ENCODE measurements around the gene LEFTY2.
"Not testable (repeated sequence)": the region's sequence is repeated elsewhere in the genome, so short reads cannot be mapped to it uniquely, and the experiment has no call there.

LEFTY2 gene

DNA sequence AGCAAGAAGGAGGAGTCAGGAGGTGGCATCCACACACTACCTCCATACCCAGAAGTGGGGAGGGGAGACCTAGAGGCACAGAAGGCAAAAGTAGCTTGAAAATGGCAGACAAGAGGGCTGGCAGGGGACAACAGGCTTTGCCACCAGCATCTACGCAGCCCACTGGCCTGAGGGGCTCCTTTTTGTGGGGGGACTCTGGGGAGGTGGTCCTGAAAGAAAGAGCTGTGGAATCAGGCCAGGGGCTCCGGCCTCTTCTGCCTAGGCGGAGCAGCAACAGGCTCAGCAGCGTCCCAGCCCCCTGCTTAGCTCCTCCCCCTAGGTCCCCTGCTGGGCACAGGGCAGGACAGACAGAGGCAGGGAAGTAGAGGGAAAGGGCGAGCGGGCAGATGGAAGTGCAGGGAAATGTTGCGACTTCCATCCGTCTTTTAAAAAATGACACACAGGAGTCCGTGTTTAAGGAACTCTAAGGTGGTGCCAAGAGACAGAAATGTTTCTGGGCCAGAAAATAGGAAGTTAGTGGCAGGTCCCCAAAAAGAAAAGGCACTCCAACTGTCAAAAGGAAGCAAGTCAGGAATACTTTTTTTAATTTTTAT, 10.0 kb upstream of the LEFTY2 start:
- no peak for DNase-seq

DNA sequence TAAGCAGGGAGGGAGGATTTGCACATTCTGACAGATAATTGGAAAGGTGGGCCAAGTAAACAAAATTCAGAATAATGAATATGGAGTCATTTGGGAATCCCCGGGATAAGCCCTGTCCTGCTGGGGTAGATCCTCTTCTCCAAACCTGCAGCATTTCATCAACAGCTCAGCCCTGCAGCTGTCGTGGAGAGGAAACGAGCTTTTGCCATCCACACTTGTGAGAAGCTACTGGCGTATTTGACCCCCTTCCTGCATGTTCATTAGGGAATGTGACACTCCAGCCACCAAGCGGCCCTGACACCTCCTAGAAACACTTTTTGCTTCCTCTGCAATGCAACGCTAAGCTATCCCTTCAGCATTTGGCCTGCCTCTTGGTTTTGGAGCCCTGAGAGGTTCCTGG, 8.0 kb upstream of the LEFTY2 start:
- no peak for DNase-seq

DNA sequence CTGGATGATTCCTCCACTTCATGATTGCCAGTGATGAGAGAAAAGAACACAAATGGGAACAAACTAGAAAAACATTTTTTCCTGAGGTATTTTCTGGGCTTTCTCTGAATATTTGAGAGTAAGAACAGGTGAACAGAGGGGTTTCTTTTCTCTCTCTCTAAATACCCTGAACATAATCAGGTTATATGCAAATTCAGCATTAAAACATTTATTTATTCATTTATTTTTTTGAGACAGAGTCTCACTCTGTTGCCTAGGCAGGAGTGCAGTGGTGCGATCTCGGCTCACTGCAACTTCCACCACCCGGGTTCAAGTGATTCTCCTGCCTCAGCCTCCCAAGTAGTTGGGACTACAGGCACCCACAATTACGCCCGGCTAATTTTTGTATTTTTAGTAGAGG, 5.8 kb upstream of the LEFTY2 start:
- no peak for DNase-seq

- DNase-seq = no peak
Observed at GRCh38 chr1:225946082-225946620, 5.1 kb upstream of the LEFTY2 start.

GRCh38 chr1:225945564-225945963, 4.5 kb upstream of the LEFTY2 start:
- no peak for DNase-seq

DNA sequence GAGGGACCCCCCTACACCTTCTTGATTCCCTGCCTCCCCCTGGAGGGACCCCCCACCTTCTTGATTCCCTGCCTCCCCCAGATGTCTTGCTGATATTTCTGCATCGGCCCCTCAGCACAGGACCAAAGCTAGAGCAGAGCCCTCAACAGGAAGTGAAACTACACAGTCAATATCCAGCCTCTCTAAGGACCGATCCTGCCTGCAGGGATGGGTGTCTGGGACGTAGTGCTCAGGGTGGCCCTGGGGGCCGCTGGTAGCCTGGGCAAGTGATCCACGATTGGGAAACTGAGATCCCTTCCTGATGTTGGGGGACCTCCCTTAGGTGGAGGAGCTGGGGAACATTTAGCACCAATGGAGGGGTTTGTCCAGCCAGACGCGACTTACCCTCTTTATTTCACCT, 3.9 kb upstream of the LEFTY2 start:
- no peak for DNase-seq

DNA sequence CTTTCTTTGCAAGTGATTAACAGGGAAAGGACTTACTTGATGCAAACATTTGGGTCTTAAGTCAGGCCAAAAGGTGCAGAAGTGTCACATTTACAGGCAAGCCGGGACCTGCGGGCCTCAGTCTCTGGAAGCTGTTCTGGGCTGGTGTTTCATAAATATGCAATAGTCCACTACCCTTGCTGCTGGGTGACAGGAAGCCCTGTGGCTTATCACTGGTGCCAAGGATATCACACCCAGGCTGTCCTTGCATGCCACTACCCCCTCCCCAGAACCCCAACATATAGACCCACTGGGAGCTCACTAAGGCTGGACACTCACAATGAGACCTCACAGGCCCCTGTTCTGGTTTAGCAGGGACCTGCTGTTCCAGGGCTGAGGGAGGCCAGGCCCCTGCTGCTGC, 3.4 kb upstream of the LEFTY2 start:
- DNase-seq = no peak

DNA sequence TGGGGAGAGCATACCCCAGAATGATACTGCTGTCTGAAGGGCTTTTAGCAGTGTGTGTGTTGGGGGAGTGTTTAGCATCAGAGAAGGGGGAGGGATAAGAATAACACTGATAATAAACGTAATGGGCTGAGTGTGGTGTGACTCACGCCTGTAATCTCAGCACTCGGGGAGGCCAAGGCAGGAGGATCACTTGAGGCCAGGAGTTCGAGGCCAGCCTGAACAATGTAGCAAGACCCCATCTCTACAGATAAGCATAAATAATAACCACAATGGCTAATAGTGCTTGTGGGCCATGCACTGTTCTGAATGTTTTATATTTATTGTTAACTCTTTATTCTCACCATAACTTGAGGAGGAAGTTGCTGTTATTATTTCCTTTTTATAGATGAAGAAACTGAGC, 2.6 kb upstream of the LEFTY2 start:
- DNase-seq = no peak

DNA sequence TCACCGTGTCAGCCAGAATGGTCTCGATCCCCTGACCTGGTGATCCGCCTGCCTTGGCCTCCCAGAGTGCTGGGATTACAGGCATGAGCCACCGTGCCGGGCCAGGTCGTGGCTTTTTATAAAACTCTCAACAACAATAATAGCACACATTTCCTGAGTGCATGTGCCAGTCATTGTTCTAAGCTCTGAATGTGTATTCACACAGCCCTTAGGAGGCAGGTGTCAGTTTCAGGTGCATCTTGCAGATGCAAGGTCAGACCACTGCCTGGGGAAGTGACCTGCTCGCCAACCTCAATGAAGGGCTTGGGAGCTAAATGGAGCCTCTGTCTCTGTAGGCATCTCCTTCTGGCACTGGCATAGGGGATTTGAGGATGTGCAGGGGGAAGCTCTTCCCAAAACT, 1.6 kb upstream of the LEFTY2 start:
- no peak for DNase-seq

- DNase-seq = no peak
Observed at GRCh38 chr1:225941942-225942222, 862 bp upstream of the LEFTY2 start.

DNA sequence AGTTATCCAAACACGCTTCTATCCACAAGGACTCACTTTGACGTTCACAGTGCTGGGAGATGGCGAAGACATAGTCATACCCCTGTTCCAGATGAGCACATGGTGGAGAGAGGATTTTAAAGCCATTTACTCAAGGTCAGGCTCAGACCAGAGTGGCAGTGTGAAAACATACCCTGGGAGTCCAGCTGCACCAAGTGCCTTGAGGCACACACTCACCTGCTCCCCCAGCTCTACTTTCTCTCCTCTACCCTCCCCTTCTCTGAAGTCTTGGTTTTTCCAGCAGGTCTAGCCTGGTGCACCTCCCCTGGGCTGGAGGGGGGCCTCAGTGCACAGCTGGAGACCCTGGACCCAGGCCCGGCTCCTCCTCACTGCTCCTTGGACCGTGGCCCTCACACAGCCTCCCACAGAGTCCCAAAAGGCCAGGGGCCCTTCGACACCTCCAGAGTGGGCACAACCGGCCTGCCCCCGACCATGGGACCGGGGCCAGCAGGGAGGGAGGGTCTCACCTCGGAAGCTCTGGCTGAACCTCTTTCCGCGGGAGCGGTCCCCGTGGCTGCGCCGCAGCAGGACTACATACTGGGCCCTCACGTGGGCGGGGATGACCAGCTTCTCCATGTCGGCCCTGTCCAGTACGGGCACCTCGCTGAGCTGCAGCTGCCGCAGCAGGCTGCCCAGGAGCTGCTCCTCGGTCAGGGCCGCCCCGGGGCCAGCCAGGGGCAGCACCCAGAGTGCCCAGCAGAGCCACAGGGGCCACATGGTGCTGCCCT, 452 bp downstream of the LEFTY2 start:
- DNase-seq = no peak

GRCh38 chr1:225939939-225940310, 1.1 kb downstream of the LEFTY2 start:
- not testable (repeated sequence) for DNase-seq

- DNase-seq = not testable (repeated sequence)
Observed at GRCh38 chr1:225939097-225939938, 1.7 kb downstream of the LEFTY2 start.

DNA sequence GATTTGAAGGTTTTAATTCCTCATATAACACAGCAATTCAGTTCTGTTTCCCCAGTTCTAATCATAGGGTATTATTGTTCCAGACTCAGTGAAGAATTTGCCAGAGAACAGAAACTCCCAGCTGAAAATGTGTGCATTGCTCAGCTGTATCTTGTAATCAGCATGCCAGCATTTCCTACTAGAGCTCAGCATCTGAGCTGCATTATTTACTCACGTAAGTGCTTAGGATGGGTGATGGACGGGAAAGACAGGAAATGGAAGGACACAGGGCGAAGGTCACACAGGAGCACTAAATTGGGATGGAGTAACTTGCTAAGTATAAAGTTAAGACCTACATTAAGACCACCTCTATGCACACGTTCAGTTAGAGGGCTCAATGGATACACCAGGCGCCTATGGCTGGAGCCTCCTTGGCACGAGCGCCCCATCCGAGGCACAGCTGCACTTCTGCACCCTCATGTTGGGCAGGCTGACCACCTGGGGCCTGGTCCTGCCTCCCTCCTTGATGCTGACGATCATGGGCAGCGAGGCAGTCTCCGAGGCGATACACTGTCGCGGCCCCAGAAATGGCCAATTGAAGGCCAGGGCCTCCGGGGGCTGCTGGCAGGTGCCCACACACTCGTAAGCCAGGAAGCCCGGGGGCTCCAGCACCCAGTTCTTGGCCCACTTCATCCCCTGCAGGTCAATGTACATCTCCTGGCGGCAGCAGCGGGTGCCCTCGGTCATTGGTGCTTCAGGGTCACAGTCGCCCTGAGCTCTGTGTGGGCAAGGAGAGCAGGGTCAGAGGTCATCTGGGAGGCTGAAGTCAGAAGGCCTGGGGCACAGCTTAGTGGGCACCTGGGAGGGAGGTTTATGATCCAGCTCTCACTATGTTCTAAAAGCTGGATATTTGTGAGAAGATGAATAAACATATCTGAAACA, 3.7 kb downstream of the LEFTY2 start:
- no peak for DNase-seq

DNA sequence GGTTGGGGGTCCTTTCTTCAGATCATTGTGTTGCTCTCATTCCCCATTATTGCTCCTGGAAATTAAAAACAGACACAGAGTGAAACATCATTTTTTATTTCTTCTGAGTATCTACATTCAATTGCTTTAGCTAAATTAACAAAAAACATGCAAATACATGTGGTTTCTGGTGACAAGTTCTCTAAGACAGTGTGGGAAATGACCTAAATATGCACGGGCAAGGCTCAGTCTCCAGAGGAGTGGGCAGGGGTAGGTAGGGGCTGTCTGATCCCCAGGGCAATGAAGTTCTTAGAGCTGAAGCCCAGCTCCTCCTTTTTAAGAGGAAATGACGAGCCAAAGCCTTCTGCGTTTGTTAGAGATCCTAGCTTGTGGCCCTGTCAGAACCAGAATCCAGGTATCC, 4.5 kb downstream of the LEFTY2 start:
- DNase-seq = no peak

DNA sequence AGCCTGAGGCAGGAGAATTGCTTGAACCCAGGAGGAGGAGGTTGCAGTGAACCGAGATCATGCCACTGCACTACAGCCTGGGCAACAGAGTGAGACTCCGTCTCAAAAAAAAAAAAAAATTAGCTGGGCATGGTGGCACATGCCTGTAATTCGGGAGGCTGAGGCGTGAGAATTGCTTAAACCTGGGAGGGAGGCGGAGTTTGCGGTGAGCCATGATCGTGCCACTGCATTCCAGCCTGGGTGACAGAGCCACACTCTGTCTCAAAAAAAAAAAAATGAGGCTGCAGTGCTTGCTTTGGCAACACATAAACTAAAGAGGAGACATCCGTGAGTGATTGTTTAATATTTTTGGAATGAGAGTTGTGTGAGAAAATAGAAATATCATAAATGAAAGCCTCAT, 4.9 kb downstream of the LEFTY2 start:
- not testable (repeated sequence) for DNase-seq

- no peak for DNase-seq
Observed at GRCh38 chr1:225934711-225935110, 6.3 kb downstream of the LEFTY2 start.

GRCh38 chr1:225933072-225933471, 7.9 kb downstream of the LEFTY2 start:
- no peak for DNase-seq

DNA sequence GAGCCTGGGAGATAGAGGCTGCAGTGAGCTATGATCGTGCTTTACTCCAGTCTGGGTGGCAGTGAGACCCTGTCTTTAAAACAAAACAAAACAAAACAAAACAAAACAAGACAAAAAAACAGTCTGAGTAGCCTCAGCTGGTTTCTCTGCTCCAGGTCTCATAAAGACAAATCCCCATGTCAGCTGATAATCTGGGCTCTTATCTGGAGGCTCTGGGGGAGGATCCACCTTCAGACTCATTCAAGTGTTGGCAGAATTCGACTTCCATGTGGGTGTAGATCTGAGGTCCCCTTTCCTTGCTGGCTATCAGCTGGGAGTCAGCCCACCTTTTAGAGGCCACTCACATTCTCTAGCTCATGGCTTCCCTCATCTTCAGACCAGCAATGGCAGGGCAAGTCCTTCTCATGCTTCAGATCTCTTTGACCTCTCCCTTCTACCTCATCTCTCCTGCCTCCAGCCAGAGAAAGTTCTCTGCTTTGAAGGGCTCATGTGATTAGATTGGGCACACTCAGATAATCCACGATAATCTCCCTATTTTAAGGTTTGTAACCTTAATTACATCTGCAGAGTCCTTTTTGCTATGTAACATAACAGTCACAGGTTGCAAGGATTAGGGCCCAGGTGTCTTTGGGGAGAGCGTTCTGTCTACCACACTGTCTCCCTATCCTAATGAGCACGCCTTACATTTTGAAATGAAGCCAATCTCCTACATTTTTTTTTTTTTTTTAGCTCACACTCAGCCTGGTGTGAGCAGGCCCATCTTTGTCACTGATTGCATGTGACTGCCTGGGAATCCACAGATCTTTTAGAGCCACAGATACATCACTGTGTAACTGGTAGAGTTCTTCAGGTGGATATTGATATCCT, 9.5 kb downstream of the LEFTY2 start:
- DNase-seq = no peak

DNA sequence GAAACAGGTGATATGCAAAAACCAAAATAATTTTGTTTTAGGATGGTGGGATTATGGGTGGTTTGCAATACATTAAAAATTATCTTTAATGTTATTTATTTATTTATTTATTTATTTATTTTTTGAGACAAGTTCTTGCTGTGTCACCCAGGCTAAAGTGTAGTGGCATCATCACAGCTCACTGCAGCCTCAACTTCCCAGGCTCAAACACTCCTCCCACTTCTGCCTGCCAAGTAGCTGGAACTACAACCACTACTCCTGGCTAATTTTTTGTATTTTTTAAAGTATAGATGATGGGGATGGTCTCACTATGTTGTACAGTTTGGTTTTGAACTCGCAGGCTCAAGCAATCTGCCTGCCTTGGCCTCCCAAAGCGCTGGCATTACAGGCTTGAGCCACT, 10.5 kb downstream of the LEFTY2 start:
- no peak for DNase-seq

DNA sequence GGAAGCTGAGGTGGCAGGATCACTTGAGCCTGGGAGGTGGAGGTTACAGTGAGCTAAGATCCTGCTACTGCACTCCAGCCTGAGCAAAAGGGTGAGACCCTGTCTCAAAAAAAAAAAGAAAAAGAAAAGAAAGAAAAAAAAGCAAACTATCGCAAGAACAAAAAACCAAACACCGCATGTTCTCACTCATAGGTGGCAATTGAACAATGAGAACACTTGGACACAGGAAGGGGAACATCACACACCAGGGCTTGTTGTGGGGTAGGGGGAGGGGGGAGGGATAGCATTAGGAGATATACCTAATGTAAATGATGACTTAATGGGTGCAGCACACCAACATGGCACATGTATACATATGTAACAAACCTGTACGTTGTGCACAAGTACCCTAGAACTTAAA, 11.6 kb downstream of the LEFTY2 start:
- not testable (repeated sequence) for DNase-seq
